Choroid plexus epithelial cell (primary cell): ENCODE results near the gene DNAH10.
"Not testable (repeated sequence)": the region's sequence is repeated elsewhere in the genome, so short reads cannot be mapped to it uniquely, and the experiment has no call there.

ENCODE experiments used
- DNase-seq: peaks from one replicate; pipeline ENCODE4 v3.0.0-alpha.2; 2010; ENCODE audit warnings: low read depth
- H3K4me3 ChIP-seq: 2 replicates; pipeline ENCODE4 v1.5.1; 2011; ENCODE audit warnings: low read depth, mild to moderate bottlenecking, control low read depth, low read length, moderate library complexity
- CTCF ChIP-seq: conservative IDR thresholded peaks from 2 replicates; pipeline ENCODE4 v1.5.1; 2011; ENCODE audit warnings: low read depth, mild to moderate bottlenecking, control low read depth, inconsistent platforms, low read length, moderate library complexity

DNAH10 gene

GRCh38 chr12:123945287-123946151, 183.4 kb downstream of the DNAH10 start:
- no peak for DNase-seq
- no peak overlapping the region for H3K4me3 ChIP-seq
- TF ChIP-seq CTCF = no peak

GRCh38 chr12:123946152-123946515, 184.0 kb downstream of the DNAH10 start:
- TF ChIP-seq CTCF = no peak
- H3K4me3 ChIP-seq = no peak overlapping the region
- DNase-seq = no peak

- not testable (repeated sequence) for H3K4me3 ChIP-seq, DNase-seq
Observed at GRCh38 chr12:123946516-123947505, 184.7 kb downstream of the DNAH10 start.

- not testable (repeated sequence) for DNase-seq, H3K4me3 ChIP-seq
Observed at GRCh38 chr12:123947531-123947930, 185.4 kb downstream of the DNAH10 start.

- H3K4me3 ChIP-seq = no peak overlapping the region
- no peak for DNase-seq
- TF ChIP-seq CTCF = no peak
Observed at GRCh38 chr12:123948401-123948795, 186.3 kb downstream of the DNAH10 start.

- no peak for DNase-seq
- no peak overlapping the region for H3K4me3 ChIP-seq
- no peak for TF ChIP-seq CTCF
Observed at GRCh38 chr12:123948796-123949769, 187.0 kb downstream of the DNAH10 start.

GRCh38 chr12:123949770-123950165, 187.7 kb downstream of the DNAH10 start:
- no peak for TF ChIP-seq CTCF
- no peak for DNase-seq
- no peak overlapping the region for H3K4me3 ChIP-seq
